GM19239 (cell line): ENCODE results near the gene SHISA7.

Experiments used
- DNase-seq: peaks from one replicate; pipeline ENCODE4 v3.0.0; 2011; ENCODE audit warnings: low spot score; ENCODE audit not compliant: insufficient read length
- FAIRE-seq: peaks from 2 replicates; lab custom pipeline; 2011; peaks lifted over from hg19 to GRCh38; lab: Jason Lieb, UNC

The SHISA7 gene

GRCh38 chr19:55400281-55401087, 42.6 kb downstream of the SHISA7 start:
- no peak for FAIRE-seq

GRCh38 chr19:55398200-55398925, 44.7 kb downstream of the SHISA7 start:
- peak; percentile 61 for FAIRE-seq
- DNase-seq, result no peak

More at GRCh38 chr19:55400281-55401087, 42.6 kb downstream of the SHISA7 start:
- DNase-seq, result no peak

GRCh38 chr19:55392820-55393761, 50.0 kb downstream of the SHISA7 start:
- DNase-seq, result no peak
- no peak for FAIRE-seq

DNA sequence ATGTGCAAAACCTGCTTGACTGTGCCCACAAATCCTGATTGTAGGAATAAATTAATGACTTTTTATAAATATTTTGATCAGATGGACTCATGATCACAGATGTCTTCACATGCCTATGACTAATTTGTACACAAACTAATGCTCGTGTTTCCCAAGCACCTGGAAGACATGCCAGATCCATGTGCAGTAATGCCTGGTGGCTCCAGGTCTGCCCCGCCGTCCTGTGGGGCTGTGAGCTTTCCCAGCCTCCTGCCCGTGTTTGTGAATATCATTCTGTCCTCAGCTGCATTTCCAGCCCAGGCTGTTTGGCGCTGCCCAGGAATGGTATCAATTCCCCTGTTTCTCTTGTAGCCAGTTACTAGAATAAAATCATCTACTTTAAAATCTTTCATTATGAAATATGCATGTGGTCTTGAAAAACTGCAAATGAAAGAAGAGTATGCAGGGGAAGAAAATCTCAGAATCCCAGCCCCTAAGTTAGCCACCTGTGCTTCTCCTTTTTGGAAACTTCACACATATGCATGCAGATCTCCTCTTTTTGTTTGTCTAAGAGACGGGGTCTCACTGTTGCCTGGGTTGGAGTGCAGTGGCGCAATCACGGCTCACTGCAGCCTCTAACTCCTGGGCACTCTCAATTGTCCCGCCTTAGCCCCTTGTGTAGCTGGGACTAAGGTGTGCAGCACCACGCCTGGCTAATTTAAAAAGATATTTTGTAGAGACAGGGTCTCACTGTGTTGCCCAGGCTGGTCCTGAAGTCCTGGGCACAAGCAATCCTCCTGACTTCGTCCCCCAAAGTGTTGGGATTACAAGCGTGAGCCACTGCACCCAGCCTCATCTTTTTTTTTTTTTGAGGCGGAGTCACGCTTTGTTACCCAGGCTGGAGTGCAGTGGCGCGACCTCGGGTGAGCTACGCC, 51.1 kb downstream of the SHISA7 start:
- DNase-seq (no peak), FAIRE-seq (no peak)

DNA sequence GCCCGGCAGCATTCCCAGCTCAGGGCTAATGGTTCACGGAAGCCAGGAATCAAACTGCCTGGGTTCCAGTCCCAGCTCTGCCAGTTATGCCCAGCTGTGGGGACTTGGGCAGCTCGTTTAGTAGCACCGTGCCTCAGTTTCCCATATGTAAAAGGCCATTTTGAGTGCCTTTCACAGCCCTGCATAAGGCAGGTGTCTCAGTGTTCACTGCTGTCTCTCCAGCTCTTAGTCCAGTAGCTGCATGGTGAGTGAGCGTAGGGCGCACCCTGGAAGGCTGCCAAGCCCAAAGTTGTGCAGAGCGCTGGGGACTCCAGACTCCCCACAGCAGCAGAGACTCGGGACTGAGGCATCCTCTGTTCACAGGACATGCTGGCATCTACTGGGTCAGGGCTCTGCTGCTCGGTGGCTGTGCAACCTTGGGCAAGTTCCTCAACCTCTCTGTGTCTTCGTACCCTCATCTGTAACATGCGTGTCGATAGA, 51.9 kb downstream of the SHISA7 start:
- DNase-seq (no peak), FAIRE-seq (no peak)

GRCh38 chr19:55390461-55390880, 52.6 kb downstream of the SHISA7 start:
- FAIRE-seq (no peak), DNase-seq (no peak)

- no peak for DNase-seq
- FAIRE-seq, result no peak
Observed at GRCh38 chr19:55389386-55390317, 53.4 kb downstream of the SHISA7 start.

- no peak for FAIRE-seq
- DNase-seq, result no peak
Observed at GRCh38 chr19:55387736-55388497, 55.2 kb downstream of the SHISA7 start.

- DNase-seq (no peak), FAIRE-seq (no peak)
Observed at GRCh38 chr19:55386493-55386971, 56.6 kb downstream of the SHISA7 start.

DNA sequence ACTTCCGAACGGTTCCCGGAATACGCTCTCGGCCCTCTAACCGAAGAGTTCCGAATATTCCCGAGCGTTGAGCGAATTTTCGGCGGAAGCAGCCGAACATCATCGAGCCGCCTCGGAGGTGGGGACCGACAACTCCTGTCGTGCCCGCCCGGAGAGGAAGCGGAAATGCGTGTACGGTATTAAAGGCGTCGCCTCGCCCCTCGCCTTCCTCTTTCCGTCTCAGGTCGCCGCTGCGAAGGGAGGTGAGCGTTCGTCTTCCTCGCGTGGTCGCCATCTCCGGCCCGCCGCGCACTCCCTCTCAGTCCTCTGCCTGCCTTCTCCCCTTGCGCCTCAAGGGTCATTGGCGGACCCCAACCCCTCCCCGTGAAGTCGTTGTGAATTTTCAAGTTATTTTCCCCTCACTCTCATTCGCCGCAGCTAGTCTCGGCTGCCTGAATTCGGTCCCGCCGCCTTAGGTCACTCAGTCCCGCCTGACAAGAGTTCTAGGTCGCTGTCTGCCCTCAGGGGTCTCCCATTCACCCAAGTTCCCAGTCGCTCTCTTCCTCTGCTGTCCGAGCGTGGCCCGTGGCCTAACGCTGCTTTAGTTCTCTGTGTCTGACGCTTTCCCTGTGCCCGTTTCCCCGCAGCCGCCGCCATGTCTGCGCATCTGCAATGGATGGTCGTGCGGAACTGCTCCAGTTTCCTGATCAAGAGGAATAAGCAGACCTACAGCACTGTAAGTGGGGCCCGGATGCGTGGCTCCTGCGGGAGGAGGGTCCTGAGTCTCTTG, 57.2 kb downstream of the SHISA7 start, which contains the start of gene RPL28:
Gene RPL28, plus strand, starts transcription at position 209 of the 769 bp plus-strand sequence. Its CDS starts 426 bp downstream, at position 635.
- DNase-seq, result peak; percentile 94
- peak; percentile 96 for FAIRE-seq

DNA sequence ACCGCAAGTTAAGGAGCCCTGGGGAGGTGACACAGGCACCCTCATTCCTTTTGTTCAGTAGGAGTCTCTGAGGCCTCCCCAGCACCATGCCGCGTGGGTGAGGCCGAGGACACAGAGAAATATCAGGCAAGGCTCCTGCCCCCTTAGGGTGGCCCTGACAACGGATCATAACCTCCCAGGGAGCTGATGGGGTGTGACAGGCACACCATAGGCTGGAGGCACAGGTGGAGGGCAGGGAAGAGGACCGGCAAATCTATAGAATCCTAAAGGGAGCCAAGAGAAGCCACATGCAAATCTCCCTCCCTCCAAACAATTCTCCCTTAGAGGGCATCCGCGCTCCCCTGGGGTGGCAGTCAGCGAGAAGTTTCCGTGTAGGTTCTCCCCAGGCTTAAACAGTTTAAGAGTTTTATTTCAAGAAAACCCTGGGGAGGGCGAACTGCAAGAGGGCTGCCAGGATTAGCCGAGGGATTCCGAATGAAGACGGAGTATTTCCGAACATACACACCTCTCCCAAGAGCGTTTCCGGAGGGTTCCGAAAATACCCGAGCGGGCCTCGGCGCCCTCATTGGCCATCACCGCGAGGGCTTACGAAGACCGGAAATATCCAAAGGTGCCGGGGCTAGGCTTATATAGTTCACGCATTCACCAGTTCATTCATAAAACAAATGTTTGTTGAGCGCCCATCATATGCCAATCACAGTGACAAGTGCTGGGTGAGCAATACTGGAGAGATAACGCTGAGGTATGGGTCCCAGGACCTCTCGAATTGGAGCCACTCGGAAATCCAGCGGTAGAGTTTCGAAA, 58.0 kb downstream of the SHISA7 start:
- DNase-seq, result peak; percentile 93
- FAIRE-seq, result no peak

- FAIRE-seq (no peak), DNase-seq (no peak)
Observed at GRCh38 chr19:55384131-55384919, 58.8 kb downstream of the SHISA7 start, which contains the start of gene TMEM238. Gene TMEM238, minus strand, starts transcription at chr19:55384292. Its CDS starts 33 bp downstream, at chr19:55384259.

DNA sequence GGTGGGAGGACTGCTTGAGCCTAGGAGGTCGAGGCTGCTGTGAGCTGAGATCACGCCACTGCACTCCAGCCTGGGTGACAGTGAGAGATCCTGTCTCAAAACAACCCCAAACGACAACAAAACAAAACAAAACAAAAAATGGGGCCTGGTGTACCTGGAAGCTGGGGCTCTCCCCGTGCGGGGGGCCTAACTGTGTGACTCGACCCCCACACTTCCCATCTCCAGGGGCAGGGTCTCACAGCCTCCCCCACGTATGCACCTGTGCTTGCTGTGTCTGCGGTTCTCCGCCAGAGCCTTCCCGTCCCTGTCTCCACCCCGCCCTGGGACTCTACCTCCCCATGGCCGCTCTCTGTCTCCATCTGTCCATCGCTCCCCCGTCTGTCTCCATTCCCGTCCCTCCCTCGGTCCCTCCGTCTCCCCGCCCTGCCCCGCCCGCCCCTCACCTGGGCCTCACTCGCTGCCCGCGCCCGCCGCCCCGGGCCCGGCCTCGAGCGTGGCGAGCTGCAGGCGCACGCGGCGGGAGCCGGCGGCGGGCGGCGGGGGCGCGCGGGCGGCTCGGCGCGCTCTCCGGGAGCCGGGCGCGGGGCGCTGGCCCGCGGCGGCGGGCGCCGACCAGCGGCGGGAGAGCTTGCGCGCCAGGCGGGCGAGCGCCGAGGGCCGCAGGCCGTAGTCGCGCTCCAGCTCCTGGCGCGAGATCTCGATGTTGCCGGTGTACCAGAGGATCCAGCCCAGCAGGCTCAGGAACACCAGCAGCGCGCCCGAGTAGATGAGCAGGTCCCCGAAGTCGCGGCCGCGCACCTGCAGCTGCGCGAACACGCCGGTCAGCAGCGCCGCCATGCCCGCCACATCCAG, 59.6 kb downstream of the SHISA7 start:
- DNase-seq, result peak; percentile 87
- FAIRE-seq, result no peak

DNA sequence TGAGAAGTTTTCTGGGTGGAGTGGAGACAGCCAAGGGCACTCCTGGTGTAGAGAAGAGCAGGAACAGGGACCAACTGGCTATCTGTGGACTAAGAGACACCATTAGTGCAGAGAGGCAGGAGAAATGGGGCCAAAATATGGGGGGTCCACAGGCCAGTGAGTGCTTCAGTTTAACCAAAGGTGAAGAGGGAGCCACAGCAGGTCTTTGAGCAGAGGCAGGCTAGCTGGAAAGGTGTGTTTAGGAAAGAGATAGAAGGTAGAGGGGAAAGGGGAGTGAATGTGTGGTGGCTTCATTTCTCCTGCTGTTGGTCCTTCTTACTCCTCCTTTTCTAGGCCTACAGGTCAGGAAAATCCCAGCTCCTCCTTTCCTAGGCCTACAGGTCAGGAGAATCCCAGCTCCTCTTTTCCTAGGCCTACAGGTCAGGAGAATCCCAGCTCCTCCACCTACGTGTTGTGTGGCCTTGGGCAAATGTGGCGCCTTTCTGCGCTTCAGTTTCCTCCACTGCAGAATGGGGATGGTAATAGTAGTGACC, 60.5 kb downstream of the SHISA7 start:
- DNase-seq (no peak), FAIRE-seq (no peak)
